Measurements from ENCODE around the gene ARFRP1.
A peak's percentile ranks its signal among the peaks of the same experiment; 100 is the strongest.
"Not testable (repeated sequence)": the region's sequence is repeated elsewhere in the genome, so short reads cannot be mapped to it uniquely, and the experiment has no call there.

ARFRP1 gene

GRCh38 chr20:63653041-63653973 lies 54.5 kb downstream of the ARFRP1 start, which contains the start of gene STMN3:
STMN3 (minus strand) TSS chr20:63653424; CDS start chr20:63653345, 79 bp downstream.
- DNase-seq: peak; percentile 82

GRCh38 chr20:63652192-63652980 lies 55.4 kb downstream of the ARFRP1 start:
- DNase-seq: no peak

- no peak for DNase-seq
Observed at GRCh38 chr20:63651942-63652191, 55.9 kb downstream of the ARFRP1 start.

GRCh38 chr20:63650486-63650885 lies 57.3 kb downstream of the ARFRP1 start:
- not testable (repeated sequence) for DNase-seq

- DNase-seq: no peak
Observed at GRCh38 chr20:63648895-63649589, 58.7 kb downstream of the ARFRP1 start.

Data from activated CD8-positive, alpha-beta memory T cell treated with anti-CD3 and anti-CD28 coated beads, Interleukin-2, amount 50 U/mL, for 48 hours (primary cell).